ENCODE data around the gene AGAP3.

The AGAP3 gene

GRCh38 chr7:151110236-151110940 is 24.1 kb downstream of the AGAP3 start:
- no peak for DNase-seq (ENCODE audit: low spot score)

GRCh38 chr7:151110941-151111645 is 24.8 kb downstream of the AGAP3 start:
- peak; percentile 86 for DNase-seq (ENCODE audit: low spot score)

- DNase-seq (ENCODE audit: low spot score) = no peak
These were observed 27.3 kb downstream of the AGAP3 start for GRCh38 chr7:151113344-151114150.

- DNase-seq (ENCODE audit: low spot score) = no peak
These were observed 28.1 kb downstream of the AGAP3 start for GRCh38 chr7:151114151-151115090.

- DNase-seq (ENCODE audit: low spot score) = no peak
These were observed 29.0 kb downstream of the AGAP3 start for GRCh38 chr7:151115121-151115835.

GRCh38 chr7:151115836-151116418 is 29.7 kb downstream of the AGAP3 start:
- no peak for DNase-seq (ENCODE audit: low spot score)

- DNase-seq (ENCODE audit: low spot score) = no peak
These were observed 30.5 kb downstream of the AGAP3 start for GRCh38 chr7:151116603-151117440.

- DNase-seq (ENCODE audit: low spot score) = no peak
These were observed 31.3 kb downstream of the AGAP3 start for GRCh38 chr7:151117565-151117964.

GRCh38 chr7:151118108-151119054 is 32.1 kb downstream of the AGAP3 start:
- no peak for DNase-seq (ENCODE audit: low spot score)

GRCh38 chr7:151119055-151119415 is 32.8 kb downstream of the AGAP3 start:
- DNase-seq (ENCODE audit: low spot score) = no peak

- no peak for DNase-seq (ENCODE audit: low spot score)
These were observed 33.6 kb downstream of the AGAP3 start for GRCh38 chr7:151119902-151120301.

GRCh38 chr7:151120896-151121295 is 34.6 kb downstream of the AGAP3 start:
- DNase-seq (ENCODE audit: low spot score) = no peak

GRCh38 chr7:151121380-151122170 is 35.3 kb downstream of the AGAP3 start:
- DNase-seq (ENCODE audit: low spot score) = no peak

GRCh38 chr7:151122276-151122675 is 36.0 kb downstream of the AGAP3 start:
- no peak for DNase-seq (ENCODE audit: low spot score)

- DNase-seq (ENCODE audit: low spot score) = no peak
These were observed 36.5 kb downstream of the AGAP3 start for GRCh38 chr7:151122796-151123157.

GRCh38 chr7:151123158-151123821 is 37.0 kb downstream of the AGAP3 start:
- no peak for DNase-seq (ENCODE audit: low spot score)

GRCh38 chr7:151123822-151124464 is 37.7 kb downstream of the AGAP3 start:
- DNase-seq (ENCODE audit: low spot score) = peak; percentile 89

Measured in NAMALWA (cell line).